SH-SY5Y (cell line): ENCODE results near the gene STRIP1.

Experiments
- GATA2 ChIP-seq: IDR thresholded peaks from 2 replicates; pipeline ENCODE4 v1.6.1; 2011; ENCODE audit warnings: mild to moderate bottlenecking, low read depth, low read length
- GATA3 ChIP-seq: IDR thresholded peaks from 2 replicates; pipeline ENCODE4 v1.6.1; 2011; ENCODE audit warnings: low read depth, mild to moderate bottlenecking, low read length, moderate library complexity

DNA sequence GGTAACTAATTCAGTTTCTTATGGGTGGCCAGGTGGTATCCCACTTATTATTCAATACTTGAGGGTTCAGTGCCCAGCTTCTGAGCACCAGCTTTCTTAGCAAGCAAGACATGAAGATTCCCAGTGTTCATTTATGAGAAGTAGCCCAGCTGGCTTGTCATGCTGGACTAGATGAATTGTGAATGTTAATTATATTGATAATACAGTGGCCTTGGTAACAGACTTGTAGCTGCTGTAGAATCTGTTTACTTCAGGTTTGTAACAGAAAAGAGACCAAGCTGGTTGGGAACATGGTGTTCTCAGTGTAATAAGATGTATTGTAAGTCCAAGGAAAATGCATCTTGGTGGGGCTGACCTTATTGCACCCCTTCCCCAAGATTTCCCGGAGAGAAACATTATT, 39.8 kb upstream of the STRIP1 start:
- TF ChIP-seq GATA2 (no peak), GATA3 (no peak)
